Suprapubic skin (tissue), 4 donors: ENCODE measurements around the gene NQO2. TPM values are rescaled to one million over a fixed set of nuclear protein-coding genes. Genes with fewer than 3 reads are reported as not detected.
A peak's percentile ranks its signal among the peaks of the same experiment; 100 is the strongest.
"Not testable (repeated sequence)": the region's sequence is repeated elsewhere in the genome, so short reads cannot be mapped to it uniquely, and the experiment has no call there.

Experiments used
- DNase-seq, 2 donors: peaks; one replicate each; pipeline ENCODE4 v3.0.0-alpha.2; 2019; ENCODE audit warnings: low spot score in 2 of 2
- H3K27ac ChIP-seq: fragments of 200-600 bp; sonication (generic); one replicate; pipeline ENCODE4 v1.5.1; 2019
- H3K27me3 ChIP-seq: fragments of 200-600 bp; sonication (generic); one replicate; pipeline ENCODE4 v1.5.1; 2019
- H3K36me3 ChIP-seq: fragments of 200-600 bp; sonication (generic); one replicate; pipeline ENCODE4 v1.5.1; 2019
- H3K4me1 ChIP-seq: fragments of 200-600 bp; sonication (generic); one replicate; pipeline ENCODE4 v1.5.1; 2019
- H3K4me3 ChIP-seq: fragments of 200-600 bp; sonication (generic); one replicate; pipeline ENCODE4 v1.5.1; 2019; ENCODE audit warnings: mild to moderate bottlenecking
- H3K9me3 ChIP-seq: fragments of 200-600 bp; sonication (generic); one replicate; pipeline ENCODE4 v1.5.1; 2019
- EP300 ChIP-seq: sonication (generic); formaldehyde crosslinking; IDR thresholded peaks from one replicate; pipeline ENCODE4 v1.6.1; 2017; ENCODE audit warnings: antibody characterized with exemption
- POLR2A ChIP-seq, 2 donors: fragments of 450-650 bp; IDR thresholded peaks; one replicate each; pipeline ENCODE4 v1.6.1; 2017; ENCODE audit warnings: antibody characterized with exemption in 2 of 2, mild to moderate bottlenecking in 2 of 2, moderate library complexity in 2 of 2
- POLR2AphosphoS5 ChIP-seq, 3 donors: sonication (generic); formaldehyde crosslinking; IDR thresholded peaks; one replicate each; pipeline ENCODE4 v1.6.1; 2017; ENCODE audit warnings: antibody characterized with exemption in 3 of 3
- whole genome bisulfite sequencing: methylation state at CpG from one replicate; pipeline ENCODE4 v1.1.5; 2018; 5-methylcytosine and 5-hydroxymethylcytosine counted together
- total RNA-seq, 4 donors: library from RNA; depleted of rRNA; stranded (reverse); fragments of >200 nt; gene quantifications; one replicate each; pipeline ENCODE4 v1.1.0, GENCODE V29; 2016
- TF ChIP-seq, protein P1 (sequence below), 2 donors: fragments of 200-600 bp in 1 of 2; fragments of 450-650 bp in 1 of 2; sonication (generic) in 1 of 2; IDR thresholded peaks; one replicate each; pipeline ENCODE4 v1.5.1; 2016 to 2019; ENCODE audit warnings: antibody characterized with exemption in 2 of 2, mild to moderate bottlenecking in 1 of 2, moderate library complexity in 1 of 2

Gene NQO2
- total RNA-seq, 4 donors from 2014 or later: 22.8 to 40.4 (median 38.3) TPM

DNA sequence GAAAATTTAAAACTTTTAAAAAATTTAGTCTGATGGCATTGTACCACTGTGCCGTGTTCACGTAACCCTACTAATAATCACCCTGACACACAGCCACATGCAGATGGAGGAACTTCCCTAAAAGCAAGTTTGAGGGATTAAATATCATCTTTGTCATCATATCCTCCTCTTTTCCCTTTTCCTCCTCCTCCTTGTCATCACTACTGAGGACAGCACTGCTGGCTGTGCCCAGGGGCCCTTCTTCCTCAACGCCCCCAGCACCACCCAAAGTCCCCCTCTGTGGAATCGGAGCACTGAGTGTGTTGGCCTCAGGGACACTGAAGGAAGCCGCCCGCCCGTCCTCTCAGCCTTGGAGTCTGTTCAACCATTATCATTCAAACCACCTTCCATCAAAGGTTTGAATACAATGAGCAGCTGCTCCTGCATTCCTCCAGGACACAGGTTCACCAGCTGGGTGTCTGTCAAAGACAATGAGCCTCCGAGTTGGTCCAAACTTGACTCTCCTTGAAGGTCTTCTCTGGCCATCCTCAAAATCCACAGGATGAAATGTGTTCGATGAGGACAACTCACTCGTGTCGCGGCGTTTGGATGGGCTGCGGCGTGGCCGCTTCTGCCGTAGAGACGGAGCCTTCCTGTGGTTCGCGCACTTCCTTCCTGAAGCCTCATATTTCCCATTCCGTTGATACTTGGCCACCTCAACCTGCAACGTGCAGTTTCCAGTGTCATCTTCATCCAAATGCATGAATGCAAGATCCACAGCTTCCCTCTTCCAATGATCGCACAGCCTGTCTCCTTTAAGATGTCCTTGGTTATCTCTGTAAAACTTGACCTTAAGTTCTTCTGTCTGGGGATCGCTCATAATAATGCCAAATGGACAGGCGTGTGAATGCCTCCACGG lies 23.3 kb downstream of the NQO2 start:
- TF ChIP-seq, protein P1, sequence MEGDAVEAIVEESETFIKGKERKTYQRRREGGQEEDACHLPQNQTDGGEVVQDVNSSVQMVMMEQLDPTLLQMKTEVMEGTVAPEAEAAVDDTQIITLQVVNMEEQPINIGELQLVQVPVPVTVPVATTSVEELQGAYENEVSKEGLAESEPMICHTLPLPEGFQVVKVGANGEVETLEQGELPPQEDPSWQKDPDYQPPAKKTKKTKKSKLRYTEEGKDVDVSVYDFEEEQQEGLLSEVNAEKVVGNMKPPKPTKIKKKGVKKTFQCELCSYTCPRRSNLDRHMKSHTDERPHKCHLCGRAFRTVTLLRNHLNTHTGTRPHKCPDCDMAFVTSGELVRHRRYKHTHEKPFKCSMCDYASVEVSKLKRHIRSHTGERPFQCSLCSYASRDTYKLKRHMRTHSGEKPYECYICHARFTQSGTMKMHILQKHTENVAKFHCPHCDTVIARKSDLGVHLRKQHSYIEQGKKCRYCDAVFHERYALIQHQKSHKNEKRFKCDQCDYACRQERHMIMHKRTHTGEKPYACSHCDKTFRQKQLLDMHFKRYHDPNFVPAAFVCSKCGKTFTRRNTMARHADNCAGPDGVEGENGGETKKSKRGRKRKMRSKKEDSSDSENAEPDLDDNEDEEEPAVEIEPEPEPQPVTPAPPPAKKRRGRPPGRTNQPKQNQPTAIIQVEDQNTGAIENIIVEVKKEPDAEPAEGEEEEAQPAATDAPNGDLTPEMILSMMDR (IDR thresholded peaks at IDR 0.05): no peak
- TF ChIP-seq POLR2A (IDR thresholded peaks at IDR 0.05) (no peak), POLR2AphosphoS5 (IDR thresholded peaks at IDR 0.05) (no peak)
- peaks cover 20% of the 10 kb centered on the region for H3K36me3 ChIP-seq
- DNase-seq: no peak
- peaks cover 55% of the 10 kb centered on the region for H3K4me1 ChIP-seq
- WGBS: 30% methylated on average over 26 of the region's 26 CpGs
- peak overlapping the region; percentile 56 for H3K4me3 ChIP-seq
- peak overlapping the region; percentile 88 for H3K27ac ChIP-seq
- no peaks in the 10 kb centered on the region for H3K9me3 ChIP-seq
- H3K27me3 ChIP-seq: no peaks in the 10 kb centered on the region

DNA sequence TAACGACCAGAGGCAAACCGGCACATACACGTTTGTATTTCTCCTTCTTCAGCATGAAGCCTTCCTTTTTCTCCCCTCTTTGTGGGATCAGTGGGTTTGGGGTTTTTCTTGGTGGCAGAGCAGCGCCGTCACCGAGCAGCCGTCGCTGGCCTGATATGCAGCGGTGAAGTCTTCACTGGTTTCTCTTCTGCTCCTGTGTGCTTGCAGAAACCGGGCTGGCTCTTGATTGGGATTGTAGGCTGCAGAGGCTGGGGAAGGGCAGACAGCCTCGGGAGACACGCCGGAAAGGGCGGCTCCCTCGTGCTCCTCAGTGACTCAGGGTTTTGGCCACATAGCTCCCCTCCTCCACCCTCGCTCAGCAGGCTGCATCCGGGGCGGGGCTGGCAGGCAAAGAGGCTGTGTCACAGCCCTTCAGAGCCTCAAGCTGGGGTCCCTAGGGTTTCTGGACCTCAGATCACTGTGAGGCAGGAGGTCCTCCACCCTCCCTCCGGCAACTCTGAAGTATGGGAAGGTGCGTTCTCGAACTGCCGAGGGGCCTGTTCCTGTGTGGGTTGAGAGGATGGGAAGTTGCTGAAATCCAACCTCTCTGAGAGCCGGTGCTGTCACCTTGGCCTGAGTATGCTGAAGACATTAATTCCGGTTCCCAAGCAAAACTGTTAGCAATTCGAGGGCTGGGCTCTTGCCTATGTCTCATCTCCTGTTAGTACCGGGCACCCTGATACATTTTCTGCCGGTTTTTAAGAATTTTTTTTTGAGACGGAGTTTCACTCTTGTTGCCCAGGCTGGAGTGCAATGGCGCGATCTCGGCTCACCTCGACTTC lies 24.2 kb downstream of the NQO2 start:
- H3K4me1 ChIP-seq: peaks cover 55% of the 10 kb centered on the region
- H3K36me3 ChIP-seq: peaks cover 15% of the 10 kb centered on the region
- H3K4me3 ChIP-seq: peak overlapping the region; percentile 56
- H3K27ac ChIP-seq: peak overlapping the region; percentile 88
- no peaks in the 10 kb centered on the region for H3K27me3 ChIP-seq
- TF ChIP-seq EP300 (no peak), POLR2AphosphoS5 (IDR thresholded peaks at IDR 0.05) (peak in 1 of 3 donors; percentile 92), POLR2A (IDR thresholded peaks at IDR 0.05) (peak in 1 of 2 donors; percentile 42)
- DNase-seq: peak; percentile 96 to 97
- H3K9me3 ChIP-seq: no peaks in the 10 kb centered on the region
- WGBS: 18% methylated on average over 26 of the region's 32 CpGs

DNA sequence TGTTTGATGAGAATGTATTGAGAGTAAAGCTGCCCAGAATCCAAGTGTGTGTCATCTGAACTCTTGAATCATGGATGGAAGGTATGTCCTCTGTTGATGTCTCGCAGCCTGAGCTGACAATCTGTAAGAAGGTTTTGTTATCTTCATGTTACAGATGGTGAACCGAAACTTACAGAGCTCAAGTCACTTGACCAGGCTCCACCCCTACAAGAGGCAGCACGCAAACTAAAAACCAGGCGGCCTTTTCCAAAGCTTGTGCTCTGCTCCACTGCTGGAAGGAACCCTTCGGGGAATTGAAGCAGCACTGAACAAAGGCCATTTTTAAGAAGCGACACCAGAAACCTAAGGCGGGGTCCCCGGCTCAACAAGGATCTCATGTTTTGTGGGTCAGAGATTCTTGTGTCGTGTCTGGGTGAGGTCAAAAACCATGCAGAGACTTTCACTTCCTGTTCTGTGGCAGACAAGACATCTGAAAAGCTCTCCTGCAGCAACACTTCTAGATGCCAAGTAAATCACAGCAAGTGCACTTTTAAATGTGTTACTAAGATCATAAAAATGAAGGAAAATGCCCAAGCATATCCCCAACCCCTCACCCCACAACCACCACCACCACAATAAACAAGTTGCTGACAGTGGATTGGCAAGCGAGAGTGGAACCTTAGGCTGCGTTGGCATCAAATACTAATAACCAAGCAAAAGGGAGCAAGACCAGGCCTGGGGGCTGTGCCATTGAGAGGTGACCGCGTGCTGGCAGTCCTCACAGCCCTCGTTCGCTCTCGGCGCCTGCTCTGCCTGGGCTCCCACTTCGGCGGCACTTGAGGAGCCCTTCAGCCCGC lies 27.3 kb downstream of the NQO2 start:
- Histone ChIP-seq H3K27ac (peak overlapping the region; percentile 30), H3K4me1 (peaks cover 51% of the 10 kb centered on the region)
- DNase-seq: no peak

DNA sequence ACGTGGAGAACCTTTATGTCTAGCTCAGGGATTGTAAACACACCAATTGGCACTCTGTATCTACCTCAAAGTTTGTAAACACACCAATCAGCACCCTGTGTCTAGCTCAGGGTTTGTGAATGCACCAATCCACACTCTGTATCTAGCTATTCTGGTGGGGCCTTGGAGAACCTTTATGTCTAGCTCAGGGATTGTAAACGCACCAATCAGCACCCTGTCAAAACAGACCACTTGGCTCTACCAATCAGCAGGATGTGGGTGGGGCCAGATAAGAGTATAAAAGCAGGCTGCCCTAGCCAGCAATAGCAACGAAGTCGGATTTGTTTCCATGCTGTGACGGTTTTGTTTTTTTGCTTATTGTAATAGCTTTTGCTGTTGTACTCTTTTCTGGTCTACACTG lies 28.5 kb downstream of the NQO2 start:
- not testable (repeated sequence) for H3K36me3 ChIP-seq, H3K4me3 ChIP-seq, H3K9me3 ChIP-seq, DNase-seq, H3K27me3 ChIP-seq, H3K27ac ChIP-seq
- peaks cover 40% of the 10 kb centered on the region for H3K4me1 ChIP-seq
- WGBS: 83% methylated on average over 4 of the region's 5 CpGs

More for the DNA sequence above, 27.3 kb downstream of the NQO2 start:
- no peaks in the 10 kb centered on the region for H3K27me3 ChIP-seq
- no peaks in the 10 kb centered on the region for H3K36me3 ChIP-seq
- TF ChIP-seq, protein P1 (IDR thresholded peaks at IDR 0.05): no peak
- TF ChIP-seq EP300: no peak
- no peak for TF ChIP-seq POLR2AphosphoS5 (IDR thresholded peaks at IDR 0.05)
- no peak for TF ChIP-seq POLR2A (IDR thresholded peaks at IDR 0.05)
- no peak overlapping the region for H3K4me3 ChIP-seq
- 85% methylated on average over 19 of the region's 20 CpGs for WGBS
- H3K9me3 ChIP-seq: no peaks in the 10 kb centered on the region

DNA sequence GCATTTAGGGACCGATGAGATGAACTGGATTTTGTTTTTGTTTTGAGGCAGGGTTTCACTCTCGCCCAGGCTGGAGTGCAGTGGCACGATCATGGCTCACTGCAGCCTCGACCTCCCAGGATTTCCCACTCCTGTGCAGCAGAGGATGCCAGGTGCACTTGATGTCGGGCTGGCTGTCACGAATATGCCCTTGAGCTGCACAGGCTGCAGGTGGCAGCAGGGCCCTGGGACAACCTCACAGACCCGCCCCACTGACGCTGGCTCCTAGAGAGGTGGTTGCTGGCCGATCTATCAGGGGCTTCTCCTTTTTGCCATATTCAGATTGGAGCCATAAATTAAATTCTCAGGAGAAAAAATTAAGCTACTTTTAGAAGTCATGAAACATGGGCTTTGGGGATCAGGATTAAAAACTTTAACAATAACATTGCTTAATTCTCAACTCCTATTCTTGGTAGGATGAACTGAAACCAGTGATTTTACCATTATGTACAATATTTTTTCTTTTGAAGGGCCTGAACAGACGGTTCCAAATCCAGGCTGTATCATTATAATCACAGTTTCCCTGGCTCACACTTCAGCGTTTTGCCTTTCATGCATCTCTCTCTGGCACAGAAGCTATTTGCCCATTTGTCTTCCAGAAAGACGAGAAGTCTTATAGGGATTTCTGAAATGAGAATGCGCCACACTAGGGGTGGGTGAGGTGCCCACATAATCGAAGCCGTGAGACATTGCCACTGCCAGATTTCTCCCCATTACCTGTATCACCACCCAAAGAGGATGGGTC lies 32.4 kb downstream of the NQO2 start:
- DNase-seq: no peak
- no peaks in the 10 kb centered on the region for H3K9me3 ChIP-seq

More for the DNA sequence above, 32.4 kb downstream of the NQO2 start:
- no peak overlapping the region for H3K27ac ChIP-seq
- TF ChIP-seq, protein P1 (IDR thresholded peaks at IDR 0.05): no peak
- TF ChIP-seq EP300 (no peak), POLR2AphosphoS5 (IDR thresholded peaks at IDR 0.05) (no peak), POLR2A (IDR thresholded peaks at IDR 0.05) (no peak)
- WGBS: 66% methylated on average over 13 of the region's 15 CpGs
- no peaks in the 10 kb centered on the region for H3K36me3 ChIP-seq
- H3K4me3 ChIP-seq: no peak overlapping the region
- no peaks in the 10 kb centered on the region for H3K27me3 ChIP-seq
- H3K4me1 ChIP-seq: peaks cover 8% of the 10 kb centered on the region
